OCI-LY3 (cell line): ENCODE data around the gene WWOX.

Experiments used
- H2AFZ ChIP-seq: fragments of 200-600, 300-600 bp; shearing (Covaris generic); 2 replicates; pipeline ENCODE4 v1.6.0; 2014; ENCODE audit warnings: antibody characterized with exemption, low read depth, low read length
- H3K27ac ChIP-seq: fragments of 200-600, 300-600 bp; sonication (generic); 2 replicates; pipeline ENCODE4 v1.5.1; 2014; ENCODE audit warnings: mild to moderate bottlenecking, low read length, moderate library complexity, mixed read lengths
- H3K27me3 ChIP-seq: fragments of 200-600, 300-600 bp; sonication (generic); 2 replicates; pipeline ENCODE4 v1.6.1; 2014; ENCODE audit warnings: low read depth, low read length, mixed read lengths
- H3K36me3 ChIP-seq: fragments of 200-600, 300-600 bp; sonication (generic); replicated peaks from 2 replicates; pipeline ENCODE3; 2014; ENCODE audit warnings: low read depth, low read length, mixed read lengths
- H3K4me1 ChIP-seq: fragments of 300-600, 200-600 bp; sonication (generic); 2 replicates; pipeline ENCODE4 v1.6.1; 2014; ENCODE audit warnings: low read length, mixed read lengths
- H3K4me2 ChIP-seq: fragments of 200-600, 300-600 bp; sonication (generic); 2 replicates; pipeline ENCODE4 v1.6.1; 2014; ENCODE audit warnings: low read length, mixed read lengths
- H3K4me3 ChIP-seq: fragments of 300-600, 200-600 bp; sonication (generic); 2 replicates; pipeline ENCODE4 v1.5.1; 2014; ENCODE audit warnings: antibody characterized with exemption, mild to moderate bottlenecking, low read length, moderate library complexity
- H3K79me2 ChIP-seq: fragments of 300-600, 200-600 bp; shearing (Covaris generic); 2 replicates; pipeline ENCODE4 v1.6.1; 2014; ENCODE audit warnings: mild to moderate bottlenecking, low read length, mixed read lengths
- H3K9ac ChIP-seq: fragments of 300-600, 200-600 bp; shearing (Covaris generic); 2 replicates; pipeline ENCODE4 v1.6.0; 2014; ENCODE audit warnings: mild to moderate bottlenecking, low read length, moderate library complexity
- H3K9me3 ChIP-seq: fragments of 200-600, 300-600 bp; shearing (Covaris generic); 2 replicates; pipeline ENCODE4 v1.6.1; 2014; ENCODE audit warnings: low read length, mixed read lengths; ENCODE audit not compliant: insufficient read depth
- H4K20me1 ChIP-seq: fragments of 200-600, 300-600 bp; sonication (generic); 2 replicates; pipeline ENCODE4 v1.6.1; 2016; ENCODE audit warnings: low read length, mixed read lengths; ENCODE audit not compliant: insufficient read depth
- EZH2phosphoT487 ChIP-seq: fragments of 200-600 bp; shearing (Covaris generic); IDR thresholded peaks from 2 replicates; pipeline ENCODE4 v1.6.1; 2018; ENCODE audit warnings: antibody characterized with exemption, mixed run types, low read depth
- TF ChIP-seq, protein P1 (sequence below): fragments of 200-600, 300-600 bp; sonication (generic); IDR thresholded peaks from 2 replicates; pipeline ENCODE4 v1.5.1; 2014; ENCODE audit warnings: antibody characterized with exemption, low read length, low read depth

Gene WWOX

DNA sequence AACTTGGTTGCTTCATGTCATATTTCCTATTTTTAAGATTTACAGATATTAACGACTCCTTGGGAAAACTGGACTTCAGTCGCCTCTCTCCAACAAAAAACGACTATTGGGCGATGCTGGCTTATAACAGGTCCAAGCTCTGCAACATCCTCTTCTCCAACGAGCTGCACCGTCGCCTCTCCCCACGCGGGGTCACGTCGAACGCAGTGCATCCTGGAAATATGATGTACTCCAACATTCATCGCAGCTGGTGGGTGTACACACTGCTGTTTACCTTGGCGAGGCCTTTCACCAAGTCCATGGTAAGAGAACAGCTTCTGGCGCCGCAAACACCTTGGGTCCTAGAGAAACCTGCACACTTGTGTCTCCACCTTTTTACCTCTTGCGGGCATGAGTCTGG is 333.0 kb downstream of the WWOX start:
- H3K9me3 ChIP-seq: no peaks in the 10 kb centered on the region
- TF ChIP-seq EZH2phosphoT487: no peak
- TF ChIP-seq, protein P1, sequence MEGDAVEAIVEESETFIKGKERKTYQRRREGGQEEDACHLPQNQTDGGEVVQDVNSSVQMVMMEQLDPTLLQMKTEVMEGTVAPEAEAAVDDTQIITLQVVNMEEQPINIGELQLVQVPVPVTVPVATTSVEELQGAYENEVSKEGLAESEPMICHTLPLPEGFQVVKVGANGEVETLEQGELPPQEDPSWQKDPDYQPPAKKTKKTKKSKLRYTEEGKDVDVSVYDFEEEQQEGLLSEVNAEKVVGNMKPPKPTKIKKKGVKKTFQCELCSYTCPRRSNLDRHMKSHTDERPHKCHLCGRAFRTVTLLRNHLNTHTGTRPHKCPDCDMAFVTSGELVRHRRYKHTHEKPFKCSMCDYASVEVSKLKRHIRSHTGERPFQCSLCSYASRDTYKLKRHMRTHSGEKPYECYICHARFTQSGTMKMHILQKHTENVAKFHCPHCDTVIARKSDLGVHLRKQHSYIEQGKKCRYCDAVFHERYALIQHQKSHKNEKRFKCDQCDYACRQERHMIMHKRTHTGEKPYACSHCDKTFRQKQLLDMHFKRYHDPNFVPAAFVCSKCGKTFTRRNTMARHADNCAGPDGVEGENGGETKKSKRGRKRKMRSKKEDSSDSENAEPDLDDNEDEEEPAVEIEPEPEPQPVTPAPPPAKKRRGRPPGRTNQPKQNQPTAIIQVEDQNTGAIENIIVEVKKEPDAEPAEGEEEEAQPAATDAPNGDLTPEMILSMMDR: no peak
- no peak overlapping the region for H3K27ac ChIP-seq
- no peaks in the 10 kb centered on the region for H3K79me2 ChIP-seq
- no peak overlapping the region for H2AFZ ChIP-seq
- H3K36me3 ChIP-seq: no peaks in the 10 kb centered on the region
- no peak overlapping the region for H3K9ac ChIP-seq
- no peaks in the 10 kb centered on the region for H3K4me1 ChIP-seq
- 0 out of 2 replicates have a peak, but pooled peaks cover 4% of the 10 kb centered on the region for H4K20me1 ChIP-seq
- no peaks in the 10 kb centered on the region for H3K27me3 ChIP-seq
- no peak overlapping the region for H3K4me2 ChIP-seq
- H3K4me3 ChIP-seq: no peak overlapping the region

DNA sequence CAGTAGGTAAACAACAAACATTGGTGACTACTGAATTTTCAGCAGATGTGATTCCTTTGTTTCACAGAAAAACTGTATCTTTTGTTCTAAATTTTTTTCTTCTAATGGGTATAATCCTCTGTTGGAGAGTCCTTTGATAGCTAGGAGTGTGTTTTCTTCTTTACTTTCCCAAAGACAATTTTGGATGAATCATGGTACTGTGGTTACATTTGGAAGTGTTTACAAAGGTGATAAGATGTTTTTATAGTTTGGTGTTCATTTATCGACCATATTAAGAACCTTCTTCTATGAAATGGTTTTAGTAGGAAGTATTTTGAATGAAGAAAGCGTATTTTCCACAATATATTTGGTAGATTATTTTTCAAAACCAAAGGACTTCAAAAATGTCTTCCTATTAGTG is 333.7 kb downstream of the WWOX start:
- Histone ChIP-seq H3K9me3 (no peaks in the 10 kb centered on the region), H3K27ac (no peak overlapping the region), H4K20me1 (0 out of 2 replicates have a peak, but pooled peaks cover 4% of the 10 kb centered on the region), H3K27me3 (no peaks in the 10 kb centered on the region), H3K9ac (no peak overlapping the region), H3K4me1 (no peaks in the 10 kb centered on the region), H3K4me2 (no peak overlapping the region), H3K36me3 (no peaks in the 10 kb centered on the region), H3K4me3 (no peak overlapping the region), H2AFZ (no peak overlapping the region), H3K79me2 (no peaks in the 10 kb centered on the region)
- no peak for TF ChIP-seq EZH2phosphoT487

DNA sequence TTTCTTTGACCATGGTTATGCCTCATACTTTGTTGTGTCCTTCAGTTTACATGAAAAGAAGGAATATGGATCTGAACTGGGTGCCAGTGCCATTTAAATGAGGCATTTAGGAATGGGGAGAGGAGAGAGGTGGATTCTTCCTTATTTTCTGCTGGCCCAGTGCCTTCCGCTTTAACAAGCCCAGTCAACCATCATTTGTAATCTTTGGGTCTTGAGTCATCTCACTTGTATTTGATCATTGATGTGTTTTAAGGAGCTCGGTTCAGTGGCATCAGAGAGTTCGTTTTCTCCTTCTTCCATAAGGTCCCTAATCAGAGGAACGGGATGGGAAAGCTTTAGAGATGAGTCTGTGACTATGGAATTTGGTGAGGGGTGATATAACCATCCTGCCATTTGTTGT is 334.9 kb downstream of the WWOX start:
- H3K4me1 ChIP-seq: no peaks in the 10 kb centered on the region
- H3K27me3 ChIP-seq: no peaks in the 10 kb centered on the region
- 0 out of 2 replicates have a peak, but pooled peaks cover 4% of the 10 kb centered on the region for H4K20me1 ChIP-seq
- H3K27ac ChIP-seq: no peak overlapping the region
- no peak overlapping the region for H2AFZ ChIP-seq
- no peaks in the 10 kb centered on the region for H3K79me2 ChIP-seq
- no peak overlapping the region for H3K4me2 ChIP-seq
- no peak overlapping the region for H3K4me3 ChIP-seq
- H3K36me3 ChIP-seq: no peaks in the 10 kb centered on the region
- TF ChIP-seq EZH2phosphoT487: no peak
- TF ChIP-seq, protein P1: no peak
- H3K9me3 ChIP-seq: no peaks in the 10 kb centered on the region
- no peak overlapping the region for H3K9ac ChIP-seq

DNA sequence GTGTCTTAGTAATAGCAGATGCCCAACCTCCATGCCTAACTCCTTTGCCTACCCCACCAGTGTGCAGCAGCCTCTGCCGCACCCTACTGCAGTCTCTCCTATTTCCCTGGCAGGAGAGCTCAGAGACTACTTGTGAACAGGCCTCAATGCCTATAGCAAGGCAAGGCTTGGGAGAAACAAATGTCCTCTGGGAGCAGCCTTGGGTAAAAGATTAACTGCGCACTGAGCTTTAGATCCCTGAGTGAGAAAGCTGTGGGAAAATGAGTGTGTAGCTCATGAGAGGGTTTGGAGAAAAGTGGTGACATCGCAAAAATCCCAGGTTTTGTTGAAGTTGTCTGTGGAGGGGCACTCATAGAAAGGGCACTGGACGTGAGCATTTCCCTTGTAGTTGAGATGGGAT is 335.8 kb downstream of the WWOX start:
- Histone ChIP-seq H3K27ac (no peak overlapping the region), H3K9me3 (no peaks in the 10 kb centered on the region), H3K27me3 (no peaks in the 10 kb centered on the region), H3K4me1 (no peaks in the 10 kb centered on the region), H3K9ac (no peak overlapping the region), H3K4me3 (no peak overlapping the region), H3K79me2 (no peaks in the 10 kb centered on the region), H4K20me1 (0 out of 2 replicates have a peak, but pooled peaks cover 4% of the 10 kb centered on the region), H2AFZ (no peak overlapping the region), H3K4me2 (no peak overlapping the region), H3K36me3 (no peaks in the 10 kb centered on the region)
- TF ChIP-seq, protein P1: no peak
- no peak for TF ChIP-seq EZH2phosphoT487
